HL-60/S4 treated with phorbol 12-myristate 13-acetate at 8.2 ng/mL for 4 days and 3 days (cell line): ENCODE measurements around the gene IGFN1.

Source experiments
- in situ Hi-C: fragments of 300-500 bp; cut with MboI; formaldehyde crosslinking; loops from 2 replicates; pipeline ENCODE4 v1.15.0; 2022; ENCODE audit warnings: low sequenced_read_pairs

Gene IGFN1

GRCh38 chr1:201261771-201262547, 71.3 kb downstream of the IGFN1 start:
- in situ Hi-C loops, result no loop called here

GRCh38 chr1:201262963-201263608, 72.5 kb downstream of the IGFN1 start:
- in situ Hi-C loops, result no loop called here

- in situ Hi-C loops, result no loop called here
These were observed 73.4 kb downstream of the IGFN1 start for GRCh38 chr1:201264072-201264471.

DNA sequence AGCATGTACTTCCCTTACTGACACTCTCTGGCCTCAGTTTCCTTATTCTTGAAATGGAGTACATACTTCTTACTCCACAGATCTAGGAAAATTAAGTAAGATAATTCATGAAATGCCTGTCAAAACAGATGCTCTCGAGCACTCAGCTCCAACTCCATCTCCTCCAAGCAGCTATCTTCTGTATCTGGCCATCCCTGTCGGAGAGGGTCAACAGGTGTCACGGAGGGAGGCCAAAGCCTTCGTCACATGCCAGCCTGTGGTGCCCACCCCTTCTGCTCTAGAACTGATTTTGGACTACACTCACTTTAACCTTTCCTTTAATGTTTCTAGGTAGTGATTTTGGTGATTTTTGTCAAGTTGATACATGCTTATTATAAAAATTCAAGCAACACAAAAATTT, 73.9 kb downstream of the IGFN1 start:
- in situ Hi-C loops, result no loop called here

DNA sequence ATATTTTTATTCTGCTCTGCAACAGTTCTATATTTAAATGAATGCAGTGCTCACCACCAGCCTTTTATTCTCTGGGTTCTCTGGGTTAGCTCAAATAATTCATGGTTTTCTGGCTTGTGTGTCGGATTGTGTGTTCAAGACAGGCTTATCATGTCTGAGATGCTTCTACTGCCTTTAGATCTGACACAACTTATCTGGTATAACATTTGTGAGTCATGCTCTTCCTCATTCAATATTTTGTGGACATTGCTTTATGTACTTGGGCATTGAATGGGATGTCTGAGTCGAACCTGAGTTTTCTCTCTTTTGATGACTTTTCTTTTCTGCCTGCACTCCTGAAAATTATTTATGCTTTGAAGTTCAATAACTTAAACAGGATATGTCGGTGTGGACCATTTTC, 75.1 kb downstream of the IGFN1 start:
- in situ Hi-C loops, result no loop called here

GRCh38 chr1:201266276-201266675, 75.7 kb downstream of the IGFN1 start:
- in situ Hi-C loops, result no loop called here

DNA sequence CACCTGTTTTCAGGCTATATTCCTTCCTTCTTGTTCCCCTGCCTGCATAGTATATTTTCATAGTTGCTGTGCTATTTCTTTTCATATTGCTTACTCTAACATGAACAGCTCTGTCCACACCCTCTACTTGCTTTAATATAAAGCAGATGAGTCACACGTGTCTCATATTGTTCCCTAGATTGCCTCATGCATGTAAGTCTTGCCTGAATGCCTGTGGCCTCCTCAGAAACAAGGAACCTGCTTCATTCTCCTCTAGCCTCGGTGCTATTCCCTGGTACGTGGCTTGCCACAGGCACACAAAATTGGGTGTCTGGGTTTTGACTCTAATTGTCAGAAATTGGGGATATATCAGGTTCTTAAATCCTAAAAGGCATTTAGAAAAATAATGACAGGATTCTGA, 76.2 kb downstream of the IGFN1 start:
- in situ Hi-C loops, result no loop called here

DNA sequence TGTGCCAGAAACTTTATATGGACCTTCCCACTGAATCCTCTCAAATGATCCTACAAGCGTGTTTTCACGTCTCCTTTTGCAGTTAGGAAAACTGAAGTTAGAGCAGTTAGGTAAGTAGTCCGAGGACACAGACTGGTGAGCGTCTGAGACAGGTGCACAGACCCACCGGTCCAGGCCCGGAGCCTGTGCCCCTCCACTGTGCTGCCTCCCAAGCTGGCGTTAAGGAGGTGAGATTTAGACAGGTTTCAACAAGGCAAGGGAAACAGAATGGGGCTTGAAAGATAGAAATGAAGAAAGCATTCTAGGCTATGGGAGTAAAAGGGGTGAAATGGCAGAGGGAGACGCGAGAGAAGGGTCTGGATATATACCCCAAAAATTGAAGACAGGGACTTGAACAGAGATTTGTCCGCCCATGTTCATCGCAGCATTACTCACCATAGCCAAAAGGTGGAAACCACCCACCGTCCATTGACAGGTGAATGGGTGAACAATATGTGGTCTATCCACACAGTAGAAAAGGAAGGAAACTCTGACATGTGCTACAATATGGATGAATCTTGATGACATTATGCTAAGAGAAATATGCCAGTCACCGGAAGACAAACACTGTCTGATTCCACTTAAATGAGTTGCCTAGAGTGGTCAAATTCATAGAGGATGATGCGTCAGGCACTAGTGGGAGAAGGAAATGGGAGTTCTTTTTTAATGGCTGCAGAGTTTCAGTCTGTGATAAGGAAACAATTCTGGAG, 77.0 kb downstream of the IGFN1 start:
- in situ Hi-C loops, result no loop called here

DNA sequence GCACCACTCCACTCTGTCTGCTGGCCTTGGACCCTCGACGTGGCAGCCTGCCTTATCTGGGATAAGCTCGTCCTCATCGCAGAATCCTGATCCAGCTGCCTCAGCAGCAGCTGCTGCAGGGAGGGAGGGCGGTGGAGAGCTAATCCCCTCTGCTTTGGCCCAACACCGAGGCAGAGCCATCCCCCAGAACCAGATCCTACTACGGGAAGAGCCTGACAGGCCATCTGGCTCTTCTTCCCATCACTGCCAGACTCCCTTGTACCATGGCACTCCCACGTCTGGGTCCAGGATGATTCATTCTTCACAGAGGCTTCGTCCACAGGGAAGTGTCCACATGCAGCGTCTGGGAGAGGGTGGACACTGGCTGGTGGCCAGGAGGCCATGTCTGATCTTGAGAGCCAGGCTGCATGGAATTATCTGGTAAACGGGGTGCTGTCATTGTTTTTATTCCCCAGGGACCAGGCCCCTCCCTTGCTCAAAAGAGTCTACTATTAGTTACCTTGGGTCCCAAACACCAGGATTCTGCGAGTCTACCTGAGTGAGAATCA, 78.1 kb downstream of the IGFN1 start:
- in situ Hi-C loops, result no loop called here

- in situ Hi-C loops, result no loop called here
These were observed 78.7 kb downstream of the IGFN1 start for GRCh38 chr1:201269281-201269680.

GRCh38 chr1:201269900-201270410, 79.3 kb downstream of the IGFN1 start:
- in situ Hi-C loops, result no loop called here

- in situ Hi-C loops, result no loop called here
These were observed 80.2 kb downstream of the IGFN1 start for GRCh38 chr1:201270616-201271390.

DNA sequence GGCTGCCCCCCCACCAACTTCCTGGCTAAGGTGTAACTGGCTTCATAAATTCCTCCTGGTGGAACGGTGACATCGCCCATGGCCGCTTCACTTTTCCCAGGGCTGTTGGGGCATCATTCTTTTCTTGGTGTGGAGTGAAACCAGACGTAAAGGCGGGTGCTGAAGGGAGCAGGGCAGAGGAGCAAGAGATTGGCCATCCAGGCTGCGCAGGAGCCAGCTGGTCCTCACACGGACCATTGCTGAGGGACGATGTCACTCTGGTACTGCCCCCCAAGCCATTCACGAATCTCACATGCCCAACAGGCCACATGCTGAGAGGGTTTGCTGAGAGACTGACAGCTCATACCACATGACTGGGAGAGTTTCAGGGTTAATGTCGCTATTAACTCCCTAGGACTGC, 82.2 kb downstream of the IGFN1 start:
- in situ Hi-C loops, result no loop called here

DNA sequence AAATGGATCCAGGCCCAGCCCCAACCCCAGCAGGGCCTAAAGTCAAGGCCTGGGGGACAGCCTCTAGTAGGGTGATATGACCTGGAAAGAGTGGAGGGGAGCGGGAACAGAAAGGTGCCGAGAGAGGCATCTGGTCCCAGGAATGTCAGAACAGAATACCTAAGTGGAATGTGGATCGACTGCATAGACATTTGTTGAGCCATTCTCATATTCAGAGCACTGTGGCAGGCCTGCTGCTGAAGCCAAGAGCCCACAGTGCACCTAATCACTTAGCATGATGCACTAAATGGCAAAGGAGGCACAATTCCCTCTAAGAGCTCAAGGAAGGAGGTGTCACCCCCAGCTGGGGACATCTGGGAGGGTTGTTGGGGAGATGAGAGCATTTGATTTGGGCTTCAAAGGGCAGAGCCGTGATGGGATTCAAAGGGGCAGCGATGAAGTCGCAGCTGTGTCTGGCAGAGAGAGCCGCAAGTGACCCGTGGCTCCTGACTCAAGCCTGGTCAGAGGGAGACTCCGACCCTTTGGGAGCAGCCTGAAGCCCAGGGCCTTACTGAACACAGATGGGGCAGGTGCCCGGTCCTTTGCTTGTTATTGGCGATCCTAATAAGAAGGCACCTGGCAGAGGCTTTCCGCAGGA, 84.1 kb downstream of the IGFN1 start:
- in situ Hi-C loops, result no loop called here

DNA sequence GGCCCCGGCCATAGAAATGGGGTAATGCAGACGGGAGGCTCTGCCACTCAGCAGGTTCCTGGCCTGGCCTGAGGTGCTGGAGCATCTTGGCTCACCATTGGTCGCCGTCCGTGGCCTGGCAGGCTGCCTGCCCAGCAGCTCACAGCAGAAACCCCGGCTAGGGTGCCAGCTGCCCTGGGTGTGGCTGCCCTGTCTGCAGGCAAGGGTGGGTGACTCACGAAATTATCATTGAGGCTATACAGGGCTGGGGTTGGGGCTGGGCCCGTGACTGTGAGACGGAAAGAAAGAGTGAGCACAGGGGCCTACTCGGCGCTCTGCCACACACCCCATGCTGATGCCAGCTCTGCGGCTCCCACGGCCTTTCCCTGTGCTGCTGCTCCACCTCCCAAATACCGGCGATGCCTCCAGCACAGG, 84.6 kb downstream of the IGFN1 start:
- in situ Hi-C loops, result no loop called here

- in situ Hi-C loops, result no loop called here
These were observed 86.3 kb downstream of the IGFN1 start for GRCh38 chr1:201276891-201277290.

GRCh38 chr1:201277441-201277840, 86.8 kb downstream of the IGFN1 start:
- in situ Hi-C loops, result no loop called here
